ENCODE results near the gene TLE1.
"Not testable (repeated sequence)": the region's sequence is repeated elsewhere in the genome, so short reads cannot be mapped to it uniquely, and the experiment has no call there.

Gene TLE1

GRCh38 chr9:81689343-81690175, at the start of gene TLE1:
TLE1 (minus strand) TSS chr9:81689547; CDS start chr9:81688240, 1,307 bp downstream.
- in situ Hi-C loops (cut with HindIII; ENCODE audit: low sequenced_read_pairs) = loop anchor here (25.0 kb wide), 2 partner anchors 923 to 1077 kb away; no protein-coding TSS in a partner anchor
- TF ChIP-seq CTCF (IDR thresholded peaks at IDR 0.05; ENCODE audit: low read depth, low read length, missing control alignments) = no peak
- peak within 1 kb of the TSS; percentile 96 for H3K4me3 ChIP-seq (ENCODE audit: low read depth, low read length)
- peak; percentile 99 for DNase-seq (ENCODE audit: low read depth)

- H3K4me3 ChIP-seq (ENCODE audit: low read depth, low read length) = no peak overlapping the region
- in situ Hi-C loops (cut with HindIII; ENCODE audit: low sequenced_read_pairs) = no loop called here
- TF ChIP-seq CTCF (IDR thresholded peaks at IDR 0.05; ENCODE audit: low read depth, low read length, missing control alignments) = no peak
- peak; percentile 44 for DNase-seq (ENCODE audit: low read depth)
These were observed 48.6 kb upstream of the TLE1 start for GRCh38 chr9:81737871-81738507.

- H3K4me3 ChIP-seq (ENCODE audit: low read depth, low read length); DNase-seq (ENCODE audit: low read depth); in situ Hi-C loops (cut with HindIII; ENCODE audit: low sequenced_read_pairs): not testable (repeated sequence)
These were observed 41.2 kb upstream of the TLE1 start for GRCh38 chr9:81730498-81730897.

GRCh38 chr9:81729135-81729534, 39.8 kb upstream of the TLE1 start:
- no peak overlapping the region for H3K4me3 ChIP-seq (ENCODE audit: low read depth, low read length)
- no peak for TF ChIP-seq CTCF (IDR thresholded peaks at IDR 0.05; ENCODE audit: low read depth, low read length, missing control alignments)
- in situ Hi-C loops (cut with HindIII; ENCODE audit: low sequenced_read_pairs) = no loop called here
- DNase-seq (ENCODE audit: low read depth) = no peak

GRCh38 chr9:81724242-81724889, 35.0 kb upstream of the TLE1 start:
- in situ Hi-C loops (cut with HindIII; ENCODE audit: low sequenced_read_pairs) = no loop called here
- no peak overlapping the region for H3K4me3 ChIP-seq (ENCODE audit: low read depth, low read length)
- no peak for TF ChIP-seq CTCF (IDR thresholded peaks at IDR 0.05; ENCODE audit: low read depth, low read length, missing control alignments)
- DNase-seq (ENCODE audit: low read depth) = peak; percentile 15

GRCh38 chr9:81722277-81722676, 32.9 kb upstream of the TLE1 start:
- in situ Hi-C loops (cut with HindIII; ENCODE audit: low sequenced_read_pairs) = no loop called here
- H3K4me3 ChIP-seq (ENCODE audit: low read depth, low read length) = no peak overlapping the region
- DNase-seq (ENCODE audit: low read depth) = no peak
- no peak for TF ChIP-seq CTCF (IDR thresholded peaks at IDR 0.05; ENCODE audit: low read depth, low read length, missing control alignments)

Data from astrocyte of the cerebellum (primary cell).